KOPT-K1 (cell line): ENCODE measurements around the gene CELF4.
"Not testable (repeated sequence)": the region's sequence is repeated elsewhere in the genome, so short reads cannot be mapped to it uniquely, and the experiment has no call there.

ENCODE experiments used
- H3K27ac ChIP-seq: fragments of 200-600 bp; sonication (generic); 2 replicates; pipeline ENCODE4 v1.5.1; 2016; ENCODE audit warnings: antibody characterized with exemption, mild to moderate bottlenecking, low read depth, low read length; ENCODE audit not compliant: poor library complexity, severe bottlenecking
- H3K36me3 ChIP-seq: fragments of 200-600 bp; sonication (generic); 2 replicates; pipeline ENCODE4 v1.5.1; 2017; ENCODE audit warnings: antibody characterized with exemption, mild to moderate bottlenecking, low read length, moderate library complexity; ENCODE audit not compliant: insufficient read depth
- H3K9me3 ChIP-seq: fragments of 200-600 bp; sonication (generic); 2 replicates; pipeline ENCODE4 v1.5.1; 2017; ENCODE audit warnings: antibody characterized with exemption, low read length, mild to moderate bottlenecking; ENCODE audit not compliant: insufficient read depth, poor library complexity, severe bottlenecking

Gene CELF4

GRCh38 chr18:37470986-37471385 lies 94.6 kb downstream of the CELF4 start:
- Histone ChIP-seq H3K27ac (no peak overlapping the region), H3K9me3 (no peaks in the 10 kb centered on the region), H3K36me3 (no peaks in the 10 kb centered on the region)

DNA sequence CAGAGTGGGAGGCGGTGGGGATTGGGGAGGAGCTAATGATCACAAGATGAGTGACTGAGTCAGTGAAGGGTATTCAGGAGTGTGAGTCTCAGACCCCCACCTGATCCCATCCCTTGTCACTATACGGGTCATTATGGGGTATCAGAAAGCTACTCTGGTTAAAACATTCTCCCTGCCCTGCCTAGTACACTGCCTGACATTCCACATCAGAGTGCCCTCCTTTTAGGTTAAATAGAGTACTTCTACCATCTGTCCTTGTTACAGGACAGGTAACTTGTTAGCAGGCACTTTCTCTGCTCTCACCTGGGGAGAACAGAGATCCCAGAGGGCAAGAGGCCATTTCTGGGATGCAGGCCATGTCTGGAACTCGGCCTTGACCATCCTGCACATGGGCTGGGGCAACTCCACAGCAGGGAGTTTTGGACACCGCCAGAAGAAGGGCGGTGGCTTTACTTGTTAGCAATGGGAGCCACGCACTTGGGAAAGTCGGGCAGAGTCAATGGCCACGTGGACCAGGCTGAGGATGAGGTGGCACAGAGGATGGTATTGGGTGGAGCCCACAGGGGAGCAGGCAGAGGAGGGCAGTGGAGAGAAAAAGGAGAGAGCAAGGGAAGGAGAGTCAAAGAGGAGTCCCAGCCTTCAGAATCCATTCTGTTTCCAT lies 98.5 kb downstream of the CELF4 start:
- no peak overlapping the region for H3K27ac ChIP-seq
- H3K9me3 ChIP-seq, result no peaks in the 10 kb centered on the region
- no peaks in the 10 kb centered on the region for H3K36me3 ChIP-seq

DNA sequence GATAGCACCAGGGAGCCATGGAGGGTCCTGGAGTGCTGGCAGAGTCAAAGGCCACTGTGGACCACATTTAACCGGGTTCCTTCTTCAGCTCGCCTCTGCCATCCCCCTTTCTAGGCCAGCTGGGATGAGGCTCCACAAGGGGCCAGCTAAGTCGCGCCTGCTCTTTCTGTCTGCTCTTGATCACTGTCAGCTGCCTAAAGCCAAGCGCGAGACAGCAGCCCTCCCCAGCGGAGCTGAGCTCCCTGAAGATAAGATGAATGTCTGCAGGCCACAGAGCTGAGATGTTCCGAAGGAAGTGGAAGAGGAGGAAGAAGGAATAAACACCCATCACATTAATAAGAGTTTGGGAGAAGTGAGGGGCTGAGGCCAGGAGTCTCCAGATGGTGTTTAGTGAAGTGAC lies 99.6 kb downstream of the CELF4 start:
- H3K36me3 ChIP-seq, result no peaks in the 10 kb centered on the region
- no peak overlapping the region for H3K27ac ChIP-seq
- no peaks in the 10 kb centered on the region for H3K9me3 ChIP-seq

GRCh38 chr18:37464257-37464656 lies 101.3 kb downstream of the CELF4 start:
- Histone ChIP-seq H3K36me3 (no peaks in the 10 kb centered on the region), H3K27ac (no peak overlapping the region), H3K9me3 (no peaks in the 10 kb centered on the region)

- not testable (repeated sequence) for H3K27ac ChIP-seq, H3K36me3 ChIP-seq, H3K9me3 ChIP-seq
Measured at GRCh38 chr18:37461329-37461728, 104.3 kb downstream of the CELF4 start.

- H3K27ac ChIP-seq, result no peak overlapping the region
- no peaks in the 10 kb centered on the region for H3K36me3 ChIP-seq
- H3K9me3 ChIP-seq, result no peaks in the 10 kb centered on the region
Measured at GRCh38 chr18:37460604-37461003, 105.0 kb downstream of the CELF4 start.

- Histone ChIP-seq H3K9me3 (no peaks in the 10 kb centered on the region), H3K27ac (no peak overlapping the region), H3K36me3 (no peaks in the 10 kb centered on the region)
Measured at GRCh38 chr18:37458697-37459096, 106.9 kb downstream of the CELF4 start.

- H3K9me3 ChIP-seq, result no peaks in the 10 kb centered on the region
- H3K27ac ChIP-seq, result no peak overlapping the region
- H3K36me3 ChIP-seq, result no peaks in the 10 kb centered on the region
Measured at GRCh38 chr18:37457753-37458152, 107.8 kb downstream of the CELF4 start.

DNA sequence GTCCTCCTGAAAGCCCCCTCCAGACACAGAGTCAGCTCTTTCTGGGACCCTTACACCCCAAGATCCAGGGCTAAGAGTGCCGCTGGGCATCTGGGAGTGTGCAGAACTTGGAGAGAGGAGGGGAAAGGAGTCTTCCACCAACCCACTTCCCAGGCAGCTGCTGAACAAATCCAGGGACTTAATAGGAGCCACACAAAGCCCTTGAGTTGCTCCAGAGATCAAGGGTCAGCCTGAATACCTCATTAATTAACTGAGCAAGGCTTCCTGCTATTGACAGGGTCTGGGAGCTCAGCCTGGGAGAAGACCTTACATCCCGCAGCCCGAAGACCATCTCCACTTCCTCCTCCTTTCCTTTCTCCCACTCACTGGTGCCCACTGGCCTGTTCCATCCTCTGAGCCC lies 108.3 kb downstream of the CELF4 start:
- Histone ChIP-seq H3K36me3 (no peaks in the 10 kb centered on the region), H3K27ac (no peak overlapping the region), H3K9me3 (no peaks in the 10 kb centered on the region)

- no peak overlapping the region for H3K27ac ChIP-seq
- H3K36me3 ChIP-seq, result no peaks in the 10 kb centered on the region
Measured at GRCh38 chr18:37456873-37457272, 108.7 kb downstream of the CELF4 start.

GRCh38 chr18:37456395-37456794 lies 109.2 kb downstream of the CELF4 start:
- Histone ChIP-seq H3K9me3 (no peaks in the 10 kb centered on the region), H3K36me3 (no peaks in the 10 kb centered on the region), H3K27ac (no peak overlapping the region)

More at GRCh38 chr18:37456873-37457272, 108.7 kb downstream of the CELF4 start:
- H3K9me3 ChIP-seq, result no peaks in the 10 kb centered on the region

GRCh38 chr18:37453752-37454151 lies 111.8 kb downstream of the CELF4 start:
- Histone ChIP-seq H3K9me3 (no peaks in the 10 kb centered on the region), H3K36me3 (no peaks in the 10 kb centered on the region), H3K27ac (no peak overlapping the region)

DNA sequence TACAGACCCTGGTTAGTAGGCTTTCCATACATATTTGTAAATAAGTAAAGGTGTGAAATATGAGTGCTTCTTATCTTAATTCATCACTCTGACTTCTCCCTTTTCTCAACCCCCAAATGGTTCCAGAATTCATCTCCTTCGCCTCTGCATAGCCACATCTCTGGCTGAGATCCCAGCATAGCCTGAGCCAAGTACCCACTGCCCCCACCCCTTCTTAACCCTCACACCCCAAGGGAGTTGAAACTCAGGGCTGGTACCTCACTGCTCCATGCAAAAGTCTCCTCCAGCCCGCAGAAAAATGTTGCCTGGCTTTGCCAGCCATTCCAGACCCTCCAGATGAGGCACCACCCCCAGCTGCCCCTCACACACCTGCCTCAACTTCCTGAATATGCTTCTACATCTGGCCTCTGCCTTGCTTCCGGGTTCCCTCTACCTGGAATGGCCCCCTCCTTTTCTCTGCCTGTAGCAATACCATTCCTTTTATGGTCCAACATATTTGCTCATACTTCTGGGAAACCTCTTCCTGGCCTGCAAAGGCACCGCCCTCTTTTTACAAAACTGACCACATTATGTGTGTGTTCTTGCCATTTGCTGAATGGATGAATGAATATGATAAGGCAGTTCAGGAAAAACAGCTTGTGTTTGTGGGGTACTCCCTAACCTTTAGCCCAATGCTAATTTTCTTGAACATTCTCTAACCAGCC lies 112.8 kb downstream of the CELF4 start:
- Histone ChIP-seq H3K9me3 (no peaks in the 10 kb centered on the region), H3K36me3 (no peaks in the 10 kb centered on the region), H3K27ac (no peak overlapping the region)

DNA sequence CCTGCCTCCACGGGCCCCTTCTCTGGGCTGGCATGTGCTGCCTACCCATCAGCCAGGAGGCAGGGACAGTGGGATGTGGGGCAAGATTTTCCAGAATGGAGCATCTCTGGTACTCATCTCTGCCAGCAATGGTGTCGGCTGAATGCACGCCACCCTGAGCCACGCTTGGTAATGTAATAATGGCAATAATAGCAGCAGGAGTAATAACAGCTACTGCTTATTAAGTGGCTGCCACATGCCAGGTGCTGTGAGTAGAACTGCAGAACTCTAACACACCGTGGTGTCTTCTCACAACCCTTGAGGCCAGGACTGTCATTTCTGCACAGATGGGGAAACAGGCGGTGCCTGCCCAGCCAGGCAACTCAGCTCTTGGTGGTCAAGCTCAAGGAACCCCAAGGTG lies 113.6 kb downstream of the CELF4 start:
- no peaks in the 10 kb centered on the region for H3K36me3 ChIP-seq
- no peaks in the 10 kb centered on the region for H3K9me3 ChIP-seq

DNA sequence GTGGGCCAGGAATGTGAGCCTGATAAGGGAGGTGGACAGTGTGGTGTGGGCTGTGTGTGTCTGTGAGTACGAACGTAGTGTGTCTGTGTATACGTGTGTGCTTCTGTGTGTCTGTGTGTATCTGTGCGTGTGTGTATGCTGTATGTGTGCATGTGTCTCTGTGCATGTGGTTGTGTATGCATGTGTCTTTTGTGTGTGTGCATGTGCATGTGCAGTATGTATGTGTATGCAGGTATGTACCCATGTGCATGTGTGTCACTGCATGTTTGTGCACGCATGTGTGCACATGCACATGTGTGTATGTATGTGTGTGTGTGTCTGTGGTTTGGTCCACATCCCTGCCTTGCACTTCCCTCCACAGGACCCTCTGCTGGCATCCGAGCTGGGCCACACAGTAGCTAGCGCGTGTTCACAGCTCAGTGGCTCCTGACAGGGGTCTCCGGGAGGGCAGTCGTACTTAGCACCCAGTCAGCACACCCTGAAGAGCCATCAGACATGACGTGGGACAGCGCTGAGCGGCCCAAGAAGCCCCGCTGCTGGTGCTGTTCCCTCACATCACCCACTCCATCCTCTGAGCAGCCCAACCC lies 114.3 kb downstream of the CELF4 start:
- H3K9me3 ChIP-seq, result no peaks in the 10 kb centered on the region
- H3K36me3 ChIP-seq, result no peaks in the 10 kb centered on the region
- no peak overlapping the region for H3K27ac ChIP-seq

More for the DNA sequence above, 113.6 kb downstream of the CELF4 start:
- no peak overlapping the region for H3K27ac ChIP-seq
